Upper lobe of left lung (tissue), 6 donors: ENCODE measurements around the gene EXOC1. TPM values are rescaled to one million over a fixed set of nuclear protein-coding genes. Genes with fewer than 3 reads are reported as not detected.

Experiments
- ATAC-seq, 2 donors: fragments of 200-7000 bp; cut with Tn5 transposase; one replicate each; pipeline ENCODE4 v1.9.1; 2022; ENCODE audit warnings: mild to moderate bottlenecking in 2 of 2, moderate library complexity in 2 of 2; ENCODE audit not compliant: low FRiP score in 2 of 2
- DNase-seq, 2 donors: peaks; one replicate each; pipeline ENCODE4 v3.0.0-alpha.2; 2019 to 2020
- H3K27ac ChIP-seq, 4 donors: fragments of 200-600 bp; sonication (generic); one replicate each; pipeline ENCODE4 v1.5.1; 2016 to 2019
- H3K27me3 ChIP-seq, 4 donors: fragments of 200-600 bp; sonication (generic); one replicate each; pipeline ENCODE4 v1.5.1; 2017 to 2019
- H3K36me3 ChIP-seq, 4 donors: fragments of 200-600 bp; sonication (generic); one replicate each; pipeline ENCODE4 v1.5.1; 2016 to 2019
- H3K4me1 ChIP-seq, 4 donors: fragments of 200-600 bp; sonication (generic); one replicate each; pipeline ENCODE4 v1.5.1; 2018 to 2019
- H3K4me3 ChIP-seq, 4 donors: fragments of 200-600 bp; sonication (generic); one replicate each; pipeline ENCODE4 v1.5.1; 2017 to 2019; ENCODE audit warnings: mild to moderate bottlenecking in 2 of 4, moderate library complexity in 1 of 4
- H3K9me3 ChIP-seq, 4 donors: fragments of 200-600 bp; sonication (generic); one replicate each; pipeline ENCODE4 v1.5.1; 2018 to 2019
- CTCF ChIP-seq, 6 experiments: fragments of 450-650 bp in 4 of 6; fragments of 200-600 bp in 2 of 6; sonication (generic) in 2 of 6; IDR thresholded peaks; one replicate each; pipeline ENCODE4 v1.5.1; 2016 to 2019; ENCODE audit warnings: antibody characterized with exemption in 6 of 6
- EP300 ChIP-seq, 4 donors: sonication (generic); formaldehyde crosslinking; IDR thresholded peaks; one replicate each; pipeline ENCODE4 v1.5.1; 2017; ENCODE audit warnings: antibody characterized with exemption in 4 of 4, control low read depth in 2 of 4
- POLR2A ChIP-seq, 4 donors: fragments of 450-650 bp; IDR thresholded peaks; one replicate each; pipeline ENCODE4 v1.5.1; 2016 to 2017; ENCODE audit warnings: antibody characterized with exemption in 4 of 4, mild to moderate bottlenecking in 2 of 4
- POLR2AphosphoS5 ChIP-seq, 2 donors: sonication (generic); formaldehyde crosslinking; IDR thresholded peaks; one replicate each; pipeline ENCODE4 v1.5.1; 2017; ENCODE audit warnings: antibody characterized with exemption in 2 of 2
- WGBS, 2 donors: methylation state at CpG; one replicate each; pipeline ENCODE4 v1.1.5; 2017 to 2018; 5-methylcytosine and 5-hydroxymethylcytosine counted together
- total RNA-seq, 6 donors: library from RNA; depleted of rRNA in 4 of 6; stranded (reverse); fragments of >200 nt in 4 of 6; gene quantifications; one replicate each; pipeline versions ENCODE4 v1.1.0 to v1.2.1, GENCODE V29; 2016 to 2021
- donor health status: DM: no; HTN: no; CAD: no; lungs with moderate emphysema.
- donor health status: DM: no; HTN: yes; CAD: no; lungs with severe emphysema.

EXOC1 gene
- total RNA-seq, 6 donors from 2014 or later: 19.1 to 44.2 (median 32.4) TPM

- no peak for DNase-seq
- Histone ChIP-seq H3K9me3 (no peaks in the 10 kb centered on the region), H3K36me3 (no peaks in the 10 kb centered on the region), H3K4me3 (no peak overlapping the region), H3K27ac (no peak overlapping the region), H3K4me1 (peaks cover 0 to 6% (median 0%) of the 10 kb centered on the region in 4 donors), H3K27me3 (no peaks in the 10 kb centered on the region)
- TF ChIP-seq CTCF (IDR thresholded peaks at IDR 0.05) (no peak), EP300 (IDR thresholded peaks at IDR 0.05) (no peak), POLR2A (IDR thresholded peaks at IDR 0.05) (no peak), POLR2AphosphoS5 (IDR thresholded peaks at IDR 0.05) (no peak)
- ATAC-seq: no peak
- 95 to 97% methylated on average over 3 of the region's 3 CpGs for WGBS, 2 donors
Observed at GRCh38 chr4:55817691-55818090, 35.8 kb upstream of the EXOC1 start.

GRCh38 chr4:55819634-55820033 lies 33.8 kb upstream of the EXOC1 start, which contains the start of gene EXOC1L:
Gene EXOC1L (plus strand): TSS chr4:55819790. CDS start chr4:55820027, 237 bp downstream.
- no peak for TF ChIP-seq CTCF (IDR thresholded peaks at IDR 0.05)
- no peak for TF ChIP-seq POLR2A (IDR thresholded peaks at IDR 0.05)
- no peak for TF ChIP-seq POLR2AphosphoS5 (IDR thresholded peaks at IDR 0.05)
- TF ChIP-seq EP300 (IDR thresholded peaks at IDR 0.05): no peak
- no peaks in the 10 kb centered on the region for H3K27me3 ChIP-seq
- H3K9me3 ChIP-seq: no peaks in the 10 kb centered on the region
- H3K4me1 ChIP-seq: peaks cover 0 to 6% (median 0%) of the 10 kb centered on the region in 4 donors
- H3K4me3 ChIP-seq: peak within 1 kb of the TSS in 2 of 4 donors; percentile 14 to 18
- H3K27ac ChIP-seq: no peak within 1 kb of the TSS
- ATAC-seq: peak in 1 of 2 donors; percentile 66
- no peaks in the 10 kb centered on the region for H3K36me3 ChIP-seq
- WGBS, 2 donors: 17 to 19% methylated on average over 13 of the region's 13 CpGs
- DNase-seq: peak in 1 of 2 donors; percentile 47

GRCh38 chr4:55820279-55820678 lies 33.2 kb upstream of the EXOC1 start:
- WGBS, 2 donors: 57 to 65% methylated on average over 2 of the region's 2 CpGs
- H3K9me3 ChIP-seq: no peaks in the 10 kb centered on the region
- H3K36me3 ChIP-seq: no peaks in the 10 kb centered on the region
- DNase-seq: no peak
- H3K4me1 ChIP-seq: peaks cover 0 to 6% (median 0%) of the 10 kb centered on the region in 4 donors
- ATAC-seq: no peak
- no peaks in the 10 kb centered on the region for H3K27me3 ChIP-seq
- H3K27ac ChIP-seq: no peak overlapping the region
- TF ChIP-seq CTCF (IDR thresholded peaks at IDR 0.05): no peak
- no peak for TF ChIP-seq POLR2A (IDR thresholded peaks at IDR 0.05)
- TF ChIP-seq EP300 (IDR thresholded peaks at IDR 0.05): no peak
- TF ChIP-seq POLR2AphosphoS5 (IDR thresholded peaks at IDR 0.05): no peak
- H3K4me3 ChIP-seq: no peak overlapping the region

GRCh38 chr4:55822329-55822728 lies 31.1 kb upstream of the EXOC1 start:
- DNase-seq (no peak), ATAC-seq (no peak)
- Histone ChIP-seq H3K27ac (no peak overlapping the region), H3K4me3 (no peak overlapping the region), H3K9me3 (no peaks in the 10 kb centered on the region), H3K4me1 (peaks cover 0 to 6% (median 0%) of the 10 kb centered on the region in 4 donors), H3K36me3 (no peaks in the 10 kb centered on the region), H3K27me3 (no peaks in the 10 kb centered on the region)
- 86 to 90% methylated on average over 3 of the region's 3 CpGs for WGBS, 2 donors
- TF ChIP-seq POLR2AphosphoS5 (IDR thresholded peaks at IDR 0.05) (no peak), CTCF (IDR thresholded peaks at IDR 0.05) (no peak), POLR2A (IDR thresholded peaks at IDR 0.05) (no peak), EP300 (IDR thresholded peaks at IDR 0.05) (no peak)

GRCh38 chr4:55824865-55825264 lies 28.6 kb upstream of the EXOC1 start:
- DNase-seq (no peak), ATAC-seq (no peak)
- 71 to 73% methylated on average over 2 of the region's 2 CpGs for WGBS, 2 donors
- Histone ChIP-seq H3K27ac (no peak overlapping the region), H3K9me3 (no peaks in the 10 kb centered on the region), H3K4me3 (no peak overlapping the region), H3K27me3 (no peaks in the 10 kb centered on the region), H3K4me1 (peaks cover 0 to 2% (median 0%) of the 10 kb centered on the region in 4 donors), H3K36me3 (no peaks in the 10 kb centered on the region)
- no peak for TF ChIP-seq POLR2AphosphoS5 (IDR thresholded peaks at IDR 0.05)
- no peak for TF ChIP-seq POLR2A (IDR thresholded peaks at IDR 0.05)
- no peak for TF ChIP-seq EP300 (IDR thresholded peaks at IDR 0.05)
- TF ChIP-seq CTCF (IDR thresholded peaks at IDR 0.05): no peak
